GM11168 (cell line): ENCODE data around the gene HEATR5A.
"Not testable (repeated sequence)": the region's sequence is repeated elsewhere in the genome, so short reads cannot be mapped to it uniquely, and the experiment has no call there.

ENCODE experiments used
- in situ Hi-C: fragments of 300-500 bp; cut with MboI; formaldehyde crosslinking; loops from one replicate; pipeline ENCODE4 v1.12.0; 2022; ENCODE audit warnings: low sequenced_read_pairs; ENCODE audit not compliant: unreplicated experiment

HEATR5A gene

DNA sequence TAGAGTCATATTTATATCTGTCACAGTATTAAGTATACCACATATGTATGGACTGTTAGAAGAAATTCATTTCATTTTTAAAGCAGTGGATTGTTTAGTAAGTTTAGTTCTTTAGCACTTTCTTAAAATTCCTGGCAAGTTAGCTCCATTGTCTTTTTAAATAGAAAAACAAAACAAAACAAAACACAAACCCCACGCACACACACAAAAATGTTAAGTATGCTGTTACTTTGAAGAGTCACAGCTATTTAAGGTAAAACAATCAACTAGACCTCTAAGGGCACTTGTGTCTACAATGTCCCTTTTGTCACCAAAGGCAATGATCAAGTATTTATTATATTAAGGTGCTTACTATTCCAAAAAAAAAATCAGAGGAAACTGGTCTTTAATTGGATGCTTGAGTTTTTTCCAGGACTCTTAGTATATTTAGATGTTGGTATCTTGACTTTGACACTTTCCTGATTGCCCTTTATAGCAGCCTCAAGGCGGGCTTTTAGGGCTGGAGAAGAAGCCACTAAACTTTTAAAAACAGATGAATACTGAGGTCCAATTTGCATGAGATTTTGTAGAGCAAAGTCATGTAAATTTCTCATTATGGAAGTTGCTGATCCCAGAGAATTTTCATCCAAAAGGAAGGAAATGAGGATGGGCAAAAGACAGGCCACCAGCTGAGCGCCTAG, 127.3 kb downstream of the HEATR5A start:
- in situ Hi-C loops, result no loop called here

DNA sequence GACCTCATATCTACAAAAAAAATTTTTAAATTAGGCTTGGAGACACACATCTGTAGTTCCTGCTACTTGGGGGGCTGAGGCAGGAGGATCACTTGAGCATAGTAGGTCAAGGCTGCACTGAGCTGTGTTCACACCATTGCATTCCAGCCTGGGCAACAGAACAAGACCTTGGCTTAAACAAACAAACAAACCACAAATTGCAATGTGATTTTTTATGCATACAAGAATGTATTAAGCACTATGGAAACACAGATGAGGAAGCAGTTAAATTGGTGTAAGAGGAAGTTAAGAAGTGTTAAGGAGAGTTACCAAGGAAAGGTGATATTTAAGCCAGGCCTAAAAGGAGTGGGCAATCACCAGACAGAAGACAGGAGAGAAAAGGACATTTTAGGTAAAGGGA, 129.1 kb downstream of the HEATR5A start:
- in situ Hi-C loops, result no loop called here

DNA sequence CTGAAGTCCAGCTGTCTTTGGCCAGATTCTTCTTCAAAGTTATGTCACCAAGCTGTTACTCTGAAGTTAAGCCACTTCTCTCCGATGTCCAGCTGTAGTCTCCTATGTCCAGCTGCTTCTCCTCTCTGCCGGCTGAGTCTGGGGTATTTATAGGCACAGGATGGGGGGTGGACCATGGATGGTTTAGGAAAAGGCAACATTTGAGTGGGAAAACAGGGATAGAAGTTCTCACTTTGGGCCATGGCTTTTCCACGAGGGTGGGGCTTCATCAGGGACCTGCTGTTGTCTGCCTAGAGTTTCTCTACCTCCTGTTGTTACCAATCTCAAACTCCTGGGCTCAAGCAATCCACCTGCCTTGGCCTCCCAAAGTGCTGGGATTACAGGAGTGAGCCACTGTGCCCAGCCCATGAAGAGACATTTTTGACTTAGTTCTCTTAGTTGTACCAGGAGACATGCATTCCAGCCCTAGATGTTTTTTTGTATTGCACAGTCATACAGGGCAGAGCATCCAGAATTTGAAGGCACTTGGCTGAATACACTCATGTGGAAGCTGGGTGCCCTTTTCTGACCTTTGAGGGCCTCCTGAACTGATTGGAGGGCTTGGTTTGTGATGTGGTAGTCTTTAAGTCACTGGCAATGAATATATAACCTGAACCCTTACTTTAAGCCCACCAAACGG, 132.9 kb downstream of the HEATR5A start:
- in situ Hi-C loops, result no loop called here

DNA sequence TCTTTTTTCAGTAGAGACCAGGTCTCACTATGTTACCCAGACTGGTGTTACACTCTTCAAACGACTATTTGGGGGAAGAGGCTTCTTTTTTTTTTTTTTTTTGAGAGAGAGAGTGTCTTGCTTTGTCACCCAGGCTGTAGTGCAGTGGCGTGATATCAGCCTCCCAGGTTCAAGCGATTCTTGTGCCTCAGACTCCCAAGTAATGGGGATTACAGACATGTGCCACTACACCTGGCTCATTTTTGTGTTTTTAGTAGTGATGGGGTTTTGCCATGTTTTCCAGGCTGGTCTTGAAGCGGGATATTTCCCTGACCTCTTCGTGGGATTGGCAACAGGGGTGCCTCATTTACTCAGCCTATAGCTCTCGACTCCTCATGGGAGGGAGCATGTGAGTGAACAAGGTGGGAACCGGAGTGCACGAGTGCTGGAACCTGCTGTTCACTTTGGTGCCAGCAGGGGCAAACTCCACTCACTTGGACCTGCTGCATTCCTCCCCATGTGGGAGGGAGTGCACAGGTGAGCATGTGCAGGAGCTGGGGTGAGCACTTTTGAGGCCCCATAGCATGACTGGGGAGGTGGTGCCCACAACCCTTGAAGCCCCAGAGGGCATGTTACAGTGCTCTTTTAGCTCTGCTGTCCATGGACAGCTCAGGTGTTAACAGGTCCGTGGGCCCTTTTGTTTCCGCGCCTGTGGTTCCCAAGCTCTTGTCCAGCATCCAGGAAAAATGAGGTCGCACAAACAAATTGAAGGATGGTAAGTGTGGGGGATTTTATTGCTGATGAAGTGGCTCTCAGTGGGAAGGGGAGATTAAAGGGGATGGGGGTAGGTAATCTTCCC, 133.7 kb downstream of the HEATR5A start:
- in situ Hi-C loops, result no loop called here

DNA sequence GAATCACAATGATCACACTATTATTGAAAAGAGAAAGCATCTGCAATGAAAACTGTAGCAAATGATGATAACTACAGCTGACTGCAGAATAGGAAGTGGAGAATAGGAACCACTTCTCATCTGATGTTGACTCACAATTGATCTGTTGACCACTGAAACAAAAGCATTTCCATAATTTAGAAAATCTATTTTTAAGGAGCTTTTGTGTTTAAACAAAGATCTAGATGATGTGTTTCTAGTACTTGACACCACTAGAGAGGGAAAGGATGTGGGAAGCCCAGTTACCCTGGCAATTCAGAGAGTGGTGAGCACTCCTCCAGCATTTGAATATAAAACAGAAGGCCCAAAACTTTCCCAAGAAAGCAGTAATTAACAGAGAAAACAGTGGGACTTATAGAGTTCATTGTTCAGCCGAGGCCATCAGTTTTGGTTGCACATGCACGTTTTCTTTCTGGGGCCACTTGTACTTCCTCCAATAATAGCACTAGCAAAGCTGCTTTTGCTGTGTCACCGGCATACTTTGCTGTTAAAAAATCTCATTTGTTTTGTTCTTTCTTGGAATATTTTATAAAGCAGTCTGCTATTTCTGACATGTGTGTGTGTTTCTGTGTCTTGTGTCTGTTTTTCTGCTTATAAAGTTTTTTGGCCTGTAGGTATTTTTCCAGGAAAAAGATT, 136.6 kb downstream of the HEATR5A start:
- in situ Hi-C loops, result no loop called here

DNA sequence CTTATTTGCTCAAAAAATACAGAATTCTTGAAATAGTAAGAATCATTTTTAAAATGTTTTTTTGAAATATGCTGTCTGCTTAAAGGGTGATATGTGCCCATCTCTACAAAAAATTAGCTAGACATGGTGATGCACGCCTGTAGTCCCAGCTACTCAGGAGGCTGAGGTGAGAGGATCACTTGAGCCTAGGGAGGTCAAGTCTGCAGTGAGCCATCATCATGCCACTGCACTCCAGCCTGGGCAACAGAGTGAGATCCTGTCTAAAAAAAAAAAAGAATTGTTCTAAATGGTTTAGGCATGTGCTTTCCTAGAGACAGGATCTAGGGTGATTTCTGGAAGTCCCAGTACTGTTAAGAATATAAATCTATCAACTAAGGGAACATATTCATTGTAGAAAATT, 137.2 kb downstream of the HEATR5A start:
- in situ Hi-C loops, result no loop called here

DNA sequence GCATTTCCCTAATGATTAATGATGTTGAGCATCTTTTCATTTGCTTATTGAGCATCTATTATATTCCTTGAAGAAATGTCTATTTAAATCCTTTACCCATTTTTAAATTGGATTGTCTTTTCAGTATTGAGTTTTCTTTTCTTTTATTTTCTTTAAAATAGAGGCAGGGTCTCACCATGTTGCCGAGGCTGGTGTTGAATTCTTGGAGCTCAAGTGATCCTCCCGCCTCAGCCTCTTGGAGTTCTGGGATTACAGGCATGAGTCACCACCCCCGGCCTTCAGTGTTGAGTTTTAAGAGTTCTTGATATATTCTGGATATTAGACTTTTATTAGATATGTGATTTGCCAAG, 139.5 kb downstream of the HEATR5A start:
- in situ Hi-C loops, result no loop called here

DNA sequence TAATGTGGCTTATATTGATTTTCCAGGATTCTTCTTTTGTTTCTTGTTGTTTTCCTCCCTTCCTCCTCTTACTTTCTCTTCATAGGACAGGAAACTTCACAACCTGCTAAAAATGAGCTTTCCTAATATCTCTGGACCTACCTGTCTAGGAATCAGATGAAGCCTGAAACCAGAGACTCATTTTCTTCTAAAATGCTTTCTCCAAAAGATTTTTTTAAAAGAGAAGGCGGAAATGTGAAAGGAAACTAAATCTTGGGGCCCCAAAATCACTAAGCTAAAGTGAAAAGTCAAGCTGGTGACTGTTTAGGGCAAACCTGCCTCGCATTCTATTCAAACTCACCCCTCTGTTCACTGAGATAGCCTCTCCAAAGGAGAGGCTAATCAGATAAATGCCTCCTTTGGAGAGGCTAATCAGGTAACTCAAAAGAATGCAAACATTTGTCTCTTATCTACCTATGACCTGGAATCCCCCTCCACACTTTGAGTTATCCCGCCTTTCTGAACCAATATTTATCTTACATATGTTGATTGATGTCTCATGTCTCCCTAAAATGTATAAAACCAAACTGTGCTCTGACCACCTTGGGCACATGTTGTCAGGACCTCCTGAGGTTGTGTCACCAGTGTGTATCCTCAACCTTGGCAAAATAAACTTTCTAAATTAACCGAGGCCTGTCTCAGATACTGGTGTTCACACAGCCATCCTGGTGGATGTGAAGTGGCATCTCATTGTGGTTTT, 140.0 kb downstream of the HEATR5A start:
- in situ Hi-C loops, result no loop called here

DNA sequence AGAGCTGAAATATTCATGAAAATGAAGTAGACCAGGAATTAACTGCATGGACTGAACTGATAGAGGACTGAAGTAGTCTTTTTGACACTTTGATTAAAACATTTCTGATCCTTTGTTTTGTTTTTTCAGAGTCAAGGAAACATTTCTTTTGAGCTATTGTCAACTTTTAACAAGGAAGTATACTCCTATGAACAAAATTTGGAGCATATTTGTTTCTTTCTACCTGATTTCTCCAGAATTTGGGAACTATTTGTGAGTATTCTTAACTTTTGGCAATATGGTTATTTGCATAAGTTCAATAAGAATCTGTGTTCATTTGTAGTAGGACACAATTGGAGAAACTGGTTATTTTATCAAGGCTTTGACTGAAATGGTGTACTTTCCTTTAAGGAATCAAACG, 141.5 kb downstream of the HEATR5A start:
- in situ Hi-C loops, result no loop called here

DNA sequence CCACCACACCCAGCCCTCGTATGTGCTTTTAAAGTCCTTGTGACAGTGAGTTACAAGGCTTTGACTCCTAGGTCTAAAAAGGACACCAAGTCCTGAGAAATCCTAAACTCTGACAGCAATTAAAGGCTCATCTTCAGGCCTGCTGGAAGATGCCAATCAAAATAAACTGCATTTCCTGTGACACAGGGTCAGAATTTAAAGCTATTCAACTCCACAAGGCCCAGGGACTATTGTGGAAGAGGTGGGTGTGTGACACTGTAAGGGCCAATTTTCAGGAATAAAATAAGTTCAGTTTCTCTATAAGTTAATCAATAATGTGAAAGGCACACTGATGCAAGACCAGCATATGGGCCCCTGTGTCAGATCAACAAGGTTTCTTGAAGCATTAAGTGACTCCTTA, 143.3 kb downstream of the HEATR5A start:
- in situ Hi-C loops, result no loop called here

DNA sequence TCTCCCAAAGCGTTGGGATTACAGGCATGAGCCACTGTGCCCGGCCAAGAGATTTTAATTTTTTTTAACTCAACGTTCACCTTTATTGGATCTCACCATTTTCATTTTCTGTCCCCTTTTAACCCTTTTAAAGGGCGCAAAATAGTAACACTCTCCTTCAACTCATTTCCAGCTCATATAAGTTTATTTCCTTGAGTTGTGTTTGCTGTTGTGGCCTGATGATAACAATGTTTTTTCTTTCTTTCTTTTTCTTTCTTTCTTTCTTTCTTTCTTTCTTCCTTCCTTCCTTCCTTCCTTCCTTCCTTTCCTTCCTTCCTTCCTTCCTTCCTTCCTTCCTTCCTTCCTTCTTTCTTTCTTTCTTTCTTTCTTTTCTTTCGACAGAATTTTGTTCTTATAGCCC, 143.9 kb downstream of the HEATR5A start:
- in situ Hi-C loops, result not testable (repeated sequence)

DNA sequence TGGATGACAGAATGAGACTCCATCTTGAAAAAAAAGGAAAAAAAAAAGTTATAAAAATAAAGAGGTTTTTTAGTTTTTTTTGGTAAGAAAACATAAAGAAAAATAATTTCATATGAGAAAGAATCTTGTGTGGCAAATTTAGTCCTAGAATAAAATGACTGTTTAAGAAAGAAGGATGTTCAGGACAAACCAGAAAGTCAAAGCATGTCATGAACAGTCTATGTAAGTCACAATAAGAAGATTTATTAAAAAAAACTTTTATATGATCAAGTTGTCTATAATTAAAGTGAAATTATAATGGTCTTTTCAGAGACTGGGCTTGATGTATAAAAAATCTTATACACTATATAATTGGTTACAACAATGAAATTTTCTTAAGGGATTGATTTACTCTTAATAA, 144.6 kb downstream of the HEATR5A start:
- in situ Hi-C loops, result no loop called here

DNA sequence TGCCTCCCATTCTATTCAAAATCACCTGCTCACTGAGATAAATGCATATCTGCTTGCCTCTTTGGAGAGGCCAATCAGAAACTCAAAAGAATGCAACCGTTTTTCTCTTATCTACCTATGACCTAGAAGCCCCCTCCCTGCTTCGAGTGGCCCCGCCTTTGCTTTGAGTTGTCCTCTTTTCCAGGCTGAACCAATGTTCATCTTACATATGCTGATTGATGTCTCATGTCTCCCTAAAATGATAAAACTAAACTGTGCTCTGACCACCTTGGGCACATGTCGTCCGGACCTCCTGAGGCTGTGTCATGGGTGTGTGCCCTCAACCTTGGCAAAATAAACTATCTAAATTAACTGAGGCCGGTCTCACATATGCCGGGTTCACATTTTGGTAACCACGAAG, 148.7 kb downstream of the HEATR5A start:
- in situ Hi-C loops, result no loop called here

DNA sequence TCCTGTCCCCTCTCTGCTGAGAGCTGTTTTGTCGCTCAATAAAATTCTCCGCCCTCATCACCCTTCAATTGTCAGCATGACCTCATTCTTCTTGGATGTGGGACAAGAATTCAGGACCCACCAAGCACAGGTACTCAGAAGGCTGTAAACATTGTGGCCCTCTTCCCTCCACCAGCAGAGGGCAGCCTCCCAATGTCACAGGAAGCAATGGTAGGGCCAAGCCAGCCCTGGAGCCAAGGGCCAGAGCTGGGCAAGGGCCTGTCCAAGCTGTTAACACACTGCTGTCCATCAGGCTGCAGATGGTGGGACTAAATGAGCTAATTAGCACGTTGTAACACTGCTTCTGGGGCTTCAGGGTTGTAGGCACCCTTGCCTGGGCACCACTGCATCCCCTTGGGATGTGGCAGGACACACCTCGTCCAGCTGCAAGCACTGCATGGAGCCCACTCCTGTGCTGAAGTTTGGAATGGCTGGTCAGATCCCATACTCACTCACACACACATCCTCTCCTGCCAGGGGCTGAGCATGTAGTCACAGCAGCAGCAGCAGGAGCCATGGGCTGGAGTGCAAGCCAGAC, 150.1 kb downstream of the HEATR5A start:
- in situ Hi-C loops, result no loop called here

DNA sequence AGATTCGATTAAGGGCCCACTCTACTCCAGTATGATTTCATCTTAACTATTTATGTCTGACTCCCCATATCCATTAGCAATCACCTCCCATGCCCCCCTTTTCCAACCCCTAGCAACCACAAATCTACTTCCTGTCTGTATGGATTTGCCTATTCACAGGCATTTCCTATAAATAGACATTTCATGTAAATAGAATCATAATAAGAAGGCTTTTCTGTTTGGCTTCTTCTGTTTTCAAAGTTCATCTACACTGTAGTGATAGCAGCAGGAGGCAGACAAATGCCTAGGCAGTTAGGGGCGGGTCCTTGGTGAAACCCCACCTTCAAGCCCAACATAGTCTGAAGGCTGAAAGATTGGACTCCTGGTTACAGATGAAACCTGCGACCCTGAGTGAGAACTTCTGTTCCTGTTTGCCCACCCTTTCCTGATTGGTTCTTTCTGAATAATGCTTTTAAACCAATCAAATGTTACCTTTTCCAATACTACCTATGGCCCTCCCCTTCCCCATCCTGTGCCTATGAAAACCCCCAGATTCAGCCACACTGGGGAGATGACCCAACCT, 150.6 kb downstream of the HEATR5A start:
- in situ Hi-C loops, result no loop called here

DNA sequence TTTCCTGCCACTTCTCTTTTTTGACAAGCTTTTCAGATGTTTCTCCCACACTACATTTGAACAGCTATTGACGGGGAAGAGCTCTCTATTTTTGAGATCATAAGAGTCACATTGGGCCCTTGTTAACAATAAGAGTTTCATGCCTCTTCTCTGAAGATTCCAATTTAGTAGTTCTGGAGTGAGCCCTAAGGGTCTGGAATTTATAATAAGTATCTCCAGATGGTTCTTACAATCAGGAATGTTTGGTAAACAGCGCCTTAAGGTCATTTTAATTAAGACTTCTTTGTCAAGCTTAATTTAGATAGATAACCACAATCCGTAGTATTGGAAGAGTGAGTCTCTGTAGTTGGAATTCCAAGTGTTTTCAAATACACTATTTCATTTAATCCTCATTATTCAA, 152.1 kb downstream of the HEATR5A start:
- in situ Hi-C loops, result no loop called here

DNA sequence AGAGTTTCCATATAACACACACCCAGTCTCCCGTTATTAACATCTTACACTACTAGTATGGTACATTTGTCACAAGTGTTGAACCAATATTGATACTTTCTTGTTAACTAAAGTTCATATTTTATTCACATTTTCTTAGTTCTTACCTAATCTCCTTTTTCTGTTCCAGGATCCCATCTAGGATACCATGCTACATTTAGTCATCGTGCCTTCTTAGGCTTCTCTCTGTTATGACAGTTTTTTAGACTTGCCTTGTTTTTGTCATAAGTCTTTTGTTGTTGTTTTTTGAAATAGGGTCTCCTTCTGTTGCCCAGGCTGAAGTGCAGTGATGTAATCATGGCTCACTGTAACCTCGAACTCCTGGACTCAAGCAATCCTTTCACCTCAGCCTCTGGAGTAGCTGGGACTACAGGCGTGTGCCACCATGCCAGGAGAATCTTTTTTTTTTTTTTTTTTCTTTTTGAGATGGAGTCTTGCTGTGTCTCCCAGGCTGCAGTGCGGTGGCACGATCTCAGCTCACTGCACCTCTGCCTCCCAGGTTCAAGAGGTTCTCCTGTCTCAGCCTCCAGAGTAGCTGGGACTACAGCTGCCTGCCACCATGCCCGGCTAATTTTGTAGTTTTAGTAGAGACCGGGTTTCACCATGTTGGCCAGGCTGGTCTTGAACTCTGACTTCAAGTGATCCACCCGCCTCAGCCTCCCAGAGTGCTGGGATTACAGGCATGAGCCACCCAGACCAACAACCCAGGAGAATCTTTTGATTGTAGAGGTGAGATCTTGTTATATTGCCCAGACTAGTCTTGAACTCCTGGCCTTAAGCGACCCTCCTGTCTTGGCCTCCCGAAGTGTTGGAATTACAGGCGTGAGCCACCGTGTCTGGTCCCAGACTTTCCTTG, 153.7 kb downstream of the HEATR5A start:
- in situ Hi-C loops, result no loop called here

DNA sequence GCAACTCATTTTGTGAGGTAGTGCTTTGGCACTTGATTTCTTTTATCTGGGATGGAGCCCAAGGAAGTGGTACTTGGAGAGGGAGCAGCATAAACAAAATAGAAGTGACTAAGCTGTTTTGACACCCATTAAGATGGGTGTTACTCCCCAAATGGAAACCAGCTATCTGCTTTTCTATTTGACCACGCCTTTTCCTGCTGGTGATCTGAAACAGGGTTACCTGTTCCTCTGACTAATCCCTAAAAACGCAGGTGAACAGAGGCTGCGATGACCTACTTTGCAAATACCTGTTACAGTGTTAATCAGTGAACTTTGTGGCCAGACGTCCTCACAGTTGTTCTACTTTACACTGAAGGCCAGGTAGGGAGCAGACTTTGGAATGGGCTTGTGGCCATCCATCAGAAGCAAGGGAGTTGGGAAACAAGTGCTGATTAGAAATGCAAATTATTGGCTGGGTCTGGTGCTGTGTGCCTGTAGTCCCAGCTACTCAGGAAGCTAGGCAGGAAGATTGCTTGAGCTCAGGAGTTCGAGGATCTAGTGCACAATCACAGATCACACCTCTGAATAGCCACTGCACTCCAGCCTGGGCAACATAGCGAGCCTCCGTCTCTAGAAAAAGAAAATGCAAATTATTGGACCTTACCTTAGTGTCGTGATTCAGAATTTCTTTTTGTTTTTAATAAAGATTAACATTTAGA, 154.5 kb downstream of the HEATR5A start:
- in situ Hi-C loops, result no loop called here
